ENCODE measurements around the gene CIRBP.

Gene CIRBP

GRCh38 chr19:1263188-1263587, 5.9 kb upstream of the CIRBP start:
- no peak for DNase-seq (ENCODE audit: extremely low spot score)
- TF ChIP-seq FOXK2 (IDR thresholded peaks at IDR 0.05) (no peak), BHLHE40 (IDR thresholded peaks at IDR 0.05; ENCODE audit: borderline replicate concordance) (no peak), SUZ12 (IDR thresholded peaks at IDR 0.05) (no peak), SP1 (IDR thresholded peaks at IDR 0.05) (no peak), ZNF384 (IDR thresholded peaks at IDR 0.05) (no peak), TARDBP (IDR thresholded peaks at IDR 0.05) (no peak), PKNOX1 (IDR thresholded peaks at IDR 0.05) (no peak), HDGF (IDR thresholded peaks at IDR 0.05; ENCODE audit: borderline replicate concordance) (no peak)
- ChIA-PET CTCF (interaction anchor here (1.1 to 7.3 kb wide), 2 partner anchors 10 to 18 kb away, joined by 6 to 149 read pairs; no protein-coding TSS in a partner anchor), POLR2A (interaction anchor here (1.0 to 6.9 kb wide), 2 partner anchors 15 to 21 kb away, joined by 3 to 375 read pairs; partner anchors contain the start of genes ATP5F1D and CBARP)

GRCh38 chr19:1264801-1265614, 4.1 kb upstream of the CIRBP start:
- no peak for DNase-seq (ENCODE audit: extremely low spot score)
- TF ChIP-seq LEF1 (IDR thresholded peaks at IDR 0.05; ENCODE audit: borderline replicate concordance) (no peak), FOXA1 (IDR thresholded peaks at IDR 0.05) (no peak), CTBP1 (IDR thresholded peaks at IDR 0.05; ENCODE audit: borderline replicate concordance) (no peak), TARDBP (IDR thresholded peaks at IDR 0.05) (no peak), BHLHE40 (IDR thresholded peaks at IDR 0.05; ENCODE audit: borderline replicate concordance) (no peak), SUZ12 (IDR thresholded peaks at IDR 0.05) (no peak), HDGF (IDR thresholded peaks at IDR 0.05; ENCODE audit: borderline replicate concordance) (no peak), PKNOX1 (IDR thresholded peaks at IDR 0.05) (no peak), FOXK2 (IDR thresholded peaks at IDR 0.05) (no peak)
- ChIA-PET POLR2A (interaction anchor here (0.6 to 6.9 kb wide), 4 partner anchors 8 to 22 kb away, joined by 3 to 375 read pairs (median 10); partner anchors contain the start of genes ATP5F1D and CBARP), CTCF (interaction anchor here (1.3 to 7.3 kb wide), 4 partner anchors 10 to 24 kb away, joined by 3 to 149 read pairs (median 15); partner anchors contain the start of genes ATP5F1D and FAM174C)

- POLR2A ChIA-PET: interaction anchor here (0.6 to 6.9 kb wide), 5 partner anchors 8 to 23 kb away, joined by 3 to 375 read pairs (median 5); partner anchors contain the start of genes ATP5F1D and CBARP
- TF ChIP-seq HDGF (IDR thresholded peaks at IDR 0.05; ENCODE audit: borderline replicate concordance): peak; percentile 58; the same call in 1 of the 2 replicates
- no peak for TF ChIP-seq TARDBP (IDR thresholded peaks at IDR 0.05)
- DNase-seq (ENCODE audit: extremely low spot score): no peak
- CTCF ChIA-PET: interaction anchor here (1.3 to 7.3 kb wide), 4 partner anchors 10 to 24 kb away, joined by 3 to 149 read pairs (median 15); partner anchors contain the start of genes ATP5F1D and FAM174C
Measured at GRCh38 chr19:1265615-1266128, 3.5 kb upstream of the CIRBP start.

DNA sequence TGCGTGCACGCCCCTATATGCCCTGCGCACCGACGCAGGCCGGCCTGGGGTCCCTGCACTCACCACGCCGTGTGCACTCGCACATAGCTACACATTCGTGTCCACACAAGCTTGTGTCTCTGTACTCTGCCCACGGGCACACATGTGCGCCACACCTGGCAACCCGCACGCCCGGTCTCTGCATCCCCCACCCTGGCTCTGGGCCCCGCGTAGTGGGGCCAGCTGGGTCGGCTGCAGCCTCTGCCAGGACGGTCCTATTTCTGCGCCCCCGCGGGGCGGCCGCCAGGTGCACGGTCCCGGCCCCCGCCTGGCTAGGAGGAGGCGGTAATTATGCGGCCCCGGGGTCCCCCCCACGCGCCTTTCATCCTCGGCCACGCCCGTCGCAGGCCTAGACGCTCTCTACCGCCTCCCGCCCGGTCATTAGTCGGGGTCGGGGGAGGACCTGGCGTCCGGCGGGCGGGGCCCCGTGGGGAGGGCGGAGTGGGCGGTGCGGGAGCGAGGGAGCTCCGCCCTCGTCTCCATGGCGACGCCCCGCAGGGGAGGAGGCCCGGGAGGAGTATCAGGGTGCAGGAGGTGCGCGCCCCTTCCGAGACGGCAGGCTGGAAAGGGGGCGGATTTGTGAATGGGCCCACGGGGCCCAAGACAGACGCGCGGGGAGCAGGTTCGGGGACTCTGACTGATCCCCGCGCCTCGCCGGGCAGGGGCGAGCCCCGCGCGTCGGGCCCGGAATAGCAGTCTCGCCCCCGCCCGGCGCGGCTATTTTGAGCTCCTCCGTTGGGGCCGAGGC, 2.8 kb upstream of the CIRBP start:
- DNase-seq (ENCODE audit: extremely low spot score): peak; percentile 66
- CTCF ChIA-PET: interaction anchor here (0.6 to 7.3 kb wide), 9 partner anchors 9 to 67 kb away, joined by 3 to 149 read pairs (median 5); partner anchors contain the start of genes ATP5F1D and FAM174C
- no peak for TF ChIP-seq ELF4 (IDR thresholded peaks at IDR 0.05)
- TF ChIP-seq HDGF (IDR thresholded peaks at IDR 0.05; ENCODE audit: borderline replicate concordance): 0 out of 2 replicates have a peak, but pooled peaks have one; percentile 0
- POLR2A ChIA-PET: interaction anchor here (0.6 to 6.9 kb wide), 7 partner anchors 9 to 24 kb away, joined by 3 to 375 read pairs (median 5); partner anchors contain the start of genes ATP5F1D, CBARP and FAM174C

DNA sequence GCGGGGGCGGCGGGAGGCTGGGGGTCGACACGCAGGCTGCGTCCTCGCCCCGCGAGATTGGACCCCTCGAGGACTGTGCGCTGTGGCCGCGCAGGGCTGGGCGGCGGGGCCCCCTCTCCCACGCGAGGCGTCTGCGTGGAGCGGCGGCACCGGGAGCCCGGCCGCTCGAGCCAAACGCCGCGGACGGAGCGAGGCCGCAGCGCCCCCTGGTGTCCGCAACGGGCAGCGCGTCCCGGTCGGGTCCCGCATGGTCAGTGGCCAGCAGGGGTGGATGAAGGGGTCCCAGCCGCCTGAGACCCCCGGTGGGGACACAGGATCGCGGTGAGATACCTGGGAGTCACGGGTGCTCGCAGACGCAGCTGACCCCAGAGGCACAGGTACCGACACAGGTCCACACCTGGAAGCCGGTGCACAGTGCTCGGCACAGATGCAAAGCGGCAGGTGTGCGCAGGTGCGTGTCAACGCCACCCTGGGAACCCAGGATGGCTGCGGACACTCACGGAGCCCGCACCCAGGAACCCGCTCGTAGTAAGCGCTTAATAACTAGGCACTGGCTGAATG, 2.1 kb upstream of the CIRBP start:
- peak; percentile 63 for DNase-seq (ENCODE audit: extremely low spot score)
- ChIA-PET POLR2A (interaction anchor here (1.0 to 6.9 kb wide), 6 partner anchors 8 to 24 kb away, joined by 3 to 375 read pairs (median 6); partner anchors contain the start of genes ATP5F1D, CBARP and FAM174C), CTCF (interaction anchor here (0.6 to 7.3 kb wide), 8 partner anchors 10 to 66 kb away, joined by 3 to 149 read pairs (median 6); partner anchors contain the start of gene ATP5F1D)
- TF ChIP-seq BHLHE40 (IDR thresholded peaks at IDR 0.05; ENCODE audit: borderline replicate concordance) (no peak), FOXM1 (IDR thresholded peaks at IDR 0.05; ENCODE audit: borderline replicate concordance) (peak; percentile 41; the same call in 1 of the 2 replicates), TARDBP (IDR thresholded peaks at IDR 0.05) (peak; percentile 71; the same call in 1 of the 2 replicates)

DNA sequence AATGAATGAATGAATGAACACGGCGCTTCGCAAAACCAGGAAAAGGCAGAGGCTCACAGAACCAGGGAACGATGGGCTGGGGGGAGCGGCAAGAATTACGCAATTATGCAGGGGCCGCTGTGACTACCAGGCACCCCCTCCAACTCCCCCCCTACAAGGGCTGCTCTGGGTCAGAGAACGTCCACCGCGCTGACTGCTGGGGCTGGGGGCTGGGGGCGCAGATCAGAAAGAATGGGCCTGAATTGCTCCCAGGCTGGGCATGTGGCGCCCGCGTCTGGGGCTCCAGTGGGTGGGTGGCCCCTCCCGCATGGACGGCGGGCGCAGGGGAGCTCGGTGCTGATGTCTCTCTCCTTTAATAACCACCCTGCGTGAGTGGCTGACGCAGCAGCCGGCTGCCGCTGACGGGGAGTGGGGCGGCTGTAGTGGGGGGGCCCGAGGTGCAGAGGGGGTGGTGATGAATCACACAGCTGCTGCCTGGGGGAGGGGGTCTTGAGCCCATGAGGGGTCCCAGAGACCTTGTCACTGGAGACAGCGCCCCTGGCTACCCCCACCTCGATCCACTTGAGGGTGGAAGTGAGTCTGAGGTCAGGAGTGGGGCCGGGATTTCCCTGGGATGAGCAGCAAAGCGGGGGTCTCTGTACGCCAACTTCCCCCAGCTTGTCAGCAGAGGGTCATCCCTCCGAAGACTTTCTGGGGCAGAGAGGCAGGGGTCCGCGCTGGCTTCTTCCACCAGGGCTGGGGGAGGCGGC, 1.5 kb upstream of the CIRBP start:
- DNase-seq (ENCODE audit: extremely low spot score): no peak
- ChIA-PET CTCF (interaction anchor here (7.3 kb wide), 1 partner anchor 22 kb away, joined by 149 read pairs; no protein-coding TSS in a partner anchor), POLR2A (interaction anchor here (1.0 to 6.9 kb wide), 5 partner anchors 12 to 87 kb away, joined by 4 to 375 read pairs (median 8); partner anchors contain the start of genes ATP5F1D and CBARP)
- no peak for TF ChIP-seq ARNT (IDR thresholded peaks at IDR 0.05)
- TF ChIP-seq FOXM1 (IDR thresholded peaks at IDR 0.05; ENCODE audit: borderline replicate concordance): 0 out of 2 replicates have a peak, but pooled peaks have one; percentile 50

Measured in HEK293T (cell line).